Left lung (tissue), 10 donors: ENCODE measurements around the gene SHQ1. TPM values are rescaled to one million over a fixed set of nuclear protein-coding genes. Genes with fewer than 3 reads are reported as not detected.

ENCODE experiments used
- ATAC-seq: fragments of 200-7000 bp; cut with Tn5 transposase; one replicate; pipeline ENCODE4 v1.9.1; 2020; ENCODE audit warnings: moderate library complexity
- DNase-seq, 4 donors: peaks; one replicate each; pipeline ENCODE4 v3.0.0-alpha.2; 2013 to 2020
- H3K27ac ChIP-seq, 2 donors: fragments of 200-600 bp; sonication (generic) in 1 of 2; one replicate each; pipeline versions ENCODE4 v1.5.0 to v1.8.0; 2020 to 2021
- H3K27me3 ChIP-seq, 2 donors: fragments of 200-600 bp; sonication (generic) in 1 of 2; one replicate each; pipeline versions ENCODE4 v1.5.0 to v1.8.0; 2020 to 2021
- H3K36me3 ChIP-seq, 2 donors: fragments of 200-600 bp; sonication (generic) in 1 of 2; one replicate each; pipeline versions ENCODE4 v1.5.0 to v1.8.0; 2020 to 2021
- H3K4me1 ChIP-seq, 2 donors: fragments of 200-600 bp; one replicate each; pipeline ENCODE4 v1.8.0; 2021
- H3K4me3 ChIP-seq, 2 donors: fragments of 200-600 bp; sonication (generic) in 1 of 2; one replicate each; pipeline versions ENCODE4 v1.5.0 to v1.8.0; 2020 to 2021; ENCODE audit warnings: mild to moderate bottlenecking in 1 of 2
- H3K9me3 ChIP-seq, 2 donors: fragments of 200-600 bp; sonication (generic) in 1 of 2; one replicate each; pipeline versions ENCODE4 v1.5.0 to v1.8.0; 2020 to 2021
- CTCF ChIP-seq, 2 donors: fragments of 200-600 bp; sonication (generic) in 1 of 2; IDR thresholded peaks; one replicate each; pipeline versions ENCODE4 v1.5.0 to v1.8.0; 2021; ENCODE audit warnings: antibody characterized with exemption in 2 of 2
- intact Hi-C, 2 donors: fragments of 100-400 bp; cut with DNase I; formaldehyde crosslinking; loops; one replicate each; pipeline versions ENCODE4 v1.11.2 to v1.14.2; 2022
- polyA plus RNA-seq, 6 donors: library from polyadenylated mRNA; unstranded; fragments of 120-200 nt; gene quantifications; one replicate each; pipeline ENCODE4 v1.2.1, GENCODE V29; 2013; ENCODE audit not compliant: insufficient read length in 6 of 6
- total RNA-seq, 2 donors: library from RNA; stranded (reverse); fragmentation: NEBNext Ultra II Directional; extraction: Animal tissue kit (Norgen Biotek cat#: 25700); gene quantifications; one replicate each; pipeline ENCODE4 v1.2.1, GENCODE V29; 2021
- donor health status: DM: no; HTN: yes; CAD: no.
- donor health status: DM: no; HTN: no; CAD: no.

SHQ1 gene
- total and polyA plus RNA-seq, 8 donors: 18.3 to 25.7 (median 21.1) TPM

GRCh38 chr3:72760225-72760624 is 88.0 kb downstream of the SHQ1 start:
- intact Hi-C loops: no loop called here

GRCh38 chr3:72756900-72757299 is 91.3 kb downstream of the SHQ1 start:
- Histone ChIP-seq H3K27ac (peak overlapping the region in 1 of 2 donors; percentile 30), H3K4me3 (no peak overlapping the region), H3K36me3 (no peaks in the 10 kb centered on the region), H3K27me3 (no peaks in the 10 kb centered on the region), H3K4me1 (peaks cover 0 to 7% of the 10 kb centered on the region in 2 donors), H3K9me3 (no peaks in the 10 kb centered on the region)
- TF ChIP-seq CTCF (IDR thresholded peaks at IDR 0.05): no peak
- DNase-seq: no peak
- intact Hi-C loops: no loop called here
- peak; percentile 36 for ATAC-seq

More at GRCh38 chr3:72760225-72760624, 88.0 kb downstream of the SHQ1 start:
- Histone ChIP-seq H3K36me3 (no peaks in the 10 kb centered on the region), H3K9me3 (no peaks in the 10 kb centered on the region), H3K27me3 (no peaks in the 10 kb centered on the region), H3K4me3 (no peak overlapping the region), H3K27ac (no peak overlapping the region), H3K4me1 (peaks cover 0 to 7% of the 10 kb centered on the region in 2 donors)
- DNase-seq (no peak), ATAC-seq (no peak)
- TF ChIP-seq CTCF (IDR thresholded peaks at IDR 0.05): no peak

GRCh38 chr3:72754582-72754981 is 93.7 kb downstream of the SHQ1 start:
- Histone ChIP-seq H3K9me3 (no peaks in the 10 kb centered on the region), H3K4me3 (no peak overlapping the region), H3K36me3 (peaks cover 0 to 8% of the 10 kb centered on the region in 2 donors), H3K4me1 (peaks cover 0 to 7% of the 10 kb centered on the region in 2 donors), H3K27me3 (no peaks in the 10 kb centered on the region), H3K27ac (no peak overlapping the region)
- TF ChIP-seq CTCF (IDR thresholded peaks at IDR 0.05): no peak
- ATAC-seq: no peak
- intact Hi-C loops: no loop called here
- DNase-seq: no peak

GRCh38 chr3:72753495-72753894 is 94.8 kb downstream of the SHQ1 start:
- H3K27ac ChIP-seq: no peak overlapping the region
- H3K4me1 ChIP-seq: peaks cover 0 to 7% of the 10 kb centered on the region in 2 donors
- H3K9me3 ChIP-seq: no peaks in the 10 kb centered on the region
- no peak overlapping the region for H3K4me3 ChIP-seq
- ATAC-seq (peak; percentile 75), DNase-seq (no peak)
- H3K27me3 ChIP-seq: no peaks in the 10 kb centered on the region
- TF ChIP-seq CTCF (IDR thresholded peaks at IDR 0.05): no peak
- H3K36me3 ChIP-seq: peaks cover 0 to 8% of the 10 kb centered on the region in 2 donors
- intact Hi-C loops: no loop called here

- no peak for TF ChIP-seq CTCF (IDR thresholded peaks at IDR 0.05)
- ATAC-seq (no peak), DNase-seq (no peak)
- H3K4me3 ChIP-seq: no peak overlapping the region
- H3K27ac ChIP-seq: no peak overlapping the region
- no peaks in the 10 kb centered on the region for H3K9me3 ChIP-seq
- peaks cover 0 to 4% of the 10 kb centered on the region in 2 donors for H3K4me1 ChIP-seq
- intact Hi-C loops: no loop called here
- H3K27me3 ChIP-seq: no peaks in the 10 kb centered on the region
- H3K36me3 ChIP-seq: peaks cover 0 to 8% of the 10 kb centered on the region in 2 donors
Measured at GRCh38 chr3:72750405-72750965, 97.8 kb downstream of the SHQ1 start.
